ENCODE measurements around the gene BRAF.

Gene BRAF

DNA sequence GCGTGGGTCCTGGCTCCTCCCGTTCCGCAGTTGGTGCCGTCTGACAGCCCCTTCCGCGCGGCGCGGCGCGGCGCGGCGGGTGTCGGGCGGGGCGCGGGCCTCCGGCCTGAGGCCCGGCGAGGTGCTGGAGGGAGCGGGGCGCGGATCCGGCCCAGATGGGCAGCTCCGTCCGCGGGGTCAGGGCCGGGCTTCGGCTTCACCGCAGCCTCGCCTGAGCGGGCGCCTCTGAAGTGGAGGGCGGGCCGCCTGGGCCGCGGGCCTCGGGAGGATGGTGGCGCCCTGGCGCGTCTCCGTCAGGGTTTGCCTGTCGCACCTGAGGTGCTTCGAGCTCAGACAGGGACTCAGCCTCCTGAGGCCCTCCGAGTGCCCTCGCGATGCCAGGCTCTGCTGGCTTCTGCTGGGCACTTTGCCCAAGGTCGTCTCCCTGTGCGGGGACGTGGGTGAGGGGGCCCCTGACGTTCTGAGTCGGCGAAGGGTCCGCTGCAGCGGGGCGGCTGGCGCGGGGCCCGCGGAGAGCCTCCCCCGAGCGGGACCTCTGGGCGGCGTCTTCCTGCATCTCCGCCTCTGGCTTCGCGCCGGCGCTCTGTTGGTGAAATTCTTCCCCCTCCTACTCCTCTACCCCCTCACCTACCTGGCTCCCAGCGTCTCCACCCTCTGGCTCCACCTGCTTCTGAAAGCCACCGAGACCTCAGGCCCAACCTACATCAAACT, 251.5 kb downstream of the BRAF start:
- TF ChIP-seq TAF1 (IDR thresholded peaks at IDR 0.05; ENCODE audit: low read depth) (0 out of 2 replicates have a peak, but pooled peaks have one; percentile 39), MAX (IDR thresholded peaks at IDR 0.05) (peak; percentile 54), EP300 (IDR thresholded peaks at IDR 0.05; ENCODE audit: borderline replicate concordance) (0 out of 2 replicates have a peak, but pooled peaks have one; percentile 19), YY1 (IDR thresholded peaks at IDR 0.05; ENCODE audit: low read depth) (no peak), ZBTB7A (IDR thresholded peaks at IDR 0.05; ENCODE audit: low read depth) (peak; percentile 65)

- TF ChIP-seq TCF12 (IDR thresholded peaks at IDR 0.05; ENCODE audit: low read depth) (no peak), CEBPB (IDR thresholded peaks at IDR 0.05) (no peak), TAF1 (IDR thresholded peaks at IDR 0.05; ENCODE audit: low read depth) (0 out of 2 replicates have a peak, but pooled peaks have one; percentile 16)
Observed at GRCh38 chr7:140672382-140673062, 252.2 kb downstream of the BRAF start, which contains the start of gene ADCK2. Gene ADCK2, plus strand, starts transcription at chr7:140672945. Its CDS starts 386 bp downstream, at chr7:140673331.

GRCh38 chr7:140671966-140672365, 252.8 kb downstream of the BRAF start:
- no peak for TF ChIP-seq TAF1 (IDR thresholded peaks at IDR 0.05; ENCODE audit: low read depth)
- TF ChIP-seq NFIC (IDR thresholded peaks at IDR 0.05), result no peak
- no peak for TF ChIP-seq CREB1 (IDR thresholded peaks at IDR 0.05; ENCODE audit: low read depth)
- TF ChIP-seq, protein P1, sequence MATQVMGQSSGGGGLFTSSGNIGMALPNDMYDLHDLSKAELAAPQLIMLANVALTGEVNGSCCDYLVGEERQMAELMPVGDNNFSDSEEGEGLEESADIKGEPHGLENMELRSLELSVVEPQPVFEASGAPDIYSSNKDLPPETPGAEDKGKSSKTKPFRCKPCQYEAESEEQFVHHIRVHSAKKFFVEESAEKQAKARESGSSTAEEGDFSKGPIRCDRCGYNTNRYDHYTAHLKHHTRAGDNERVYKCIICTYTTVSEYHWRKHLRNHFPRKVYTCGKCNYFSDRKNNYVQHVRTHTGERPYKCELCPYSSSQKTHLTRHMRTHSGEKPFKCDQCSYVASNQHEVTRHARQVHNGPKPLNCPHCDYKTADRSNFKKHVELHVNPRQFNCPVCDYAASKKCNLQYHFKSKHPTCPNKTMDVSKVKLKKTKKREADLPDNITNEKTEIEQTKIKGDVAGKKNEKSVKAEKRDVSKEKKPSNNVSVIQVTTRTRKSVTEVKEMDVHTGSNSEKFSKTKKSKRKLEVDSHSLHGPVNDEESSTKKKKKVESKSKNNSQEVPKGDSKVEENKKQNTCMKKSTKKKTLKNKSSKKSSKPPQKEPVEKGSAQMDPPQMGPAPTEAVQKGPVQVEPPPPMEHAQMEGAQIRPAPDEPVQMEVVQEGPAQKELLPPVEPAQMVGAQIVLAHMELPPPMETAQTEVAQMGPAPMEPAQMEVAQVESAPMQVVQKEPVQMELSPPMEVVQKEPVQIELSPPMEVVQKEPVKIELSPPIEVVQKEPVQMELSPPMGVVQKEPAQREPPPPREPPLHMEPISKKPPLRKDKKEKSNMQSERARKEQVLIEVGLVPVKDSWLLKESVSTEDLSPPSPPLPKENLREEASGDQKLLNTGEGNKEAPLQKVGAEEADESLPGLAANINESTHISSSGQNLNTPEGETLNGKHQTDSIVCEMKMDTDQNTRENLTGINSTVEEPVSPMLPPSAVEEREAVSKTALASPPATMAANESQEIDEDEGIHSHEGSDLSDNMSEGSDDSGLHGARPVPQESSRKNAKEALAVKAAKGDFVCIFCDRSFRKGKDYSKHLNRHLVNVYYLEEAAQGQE (IDR thresholded peaks at IDR 0.05; ENCODE audit: low read depth), result no peak
- no peak for TF ChIP-seq EGR1 (IDR thresholded peaks at IDR 0.05)
- no peak for TF ChIP-seq YY1 (IDR thresholded peaks at IDR 0.05; ENCODE audit: low read depth)
- TF ChIP-seq EP300 (IDR thresholded peaks at IDR 0.05; ENCODE audit: borderline replicate concordance), result no peak
- no peak for TF ChIP-seq FOXM1 (IDR thresholded peaks at IDR 0.05; ENCODE audit: borderline replicate concordance, low read depth)
- no peak for TF ChIP-seq TCF12 (IDR thresholded peaks at IDR 0.05; ENCODE audit: low read depth)
- no peak for TF ChIP-seq CEBPB (IDR thresholded peaks at IDR 0.05)
- no peak for TF ChIP-seq ZBTB7A (IDR thresholded peaks at IDR 0.05; ENCODE audit: low read depth)
- no peak for TF ChIP-seq USF1 (IDR thresholded peaks at IDR 0.05)
- TF ChIP-seq TEAD4 (IDR thresholded peaks at IDR 0.05), result no peak
- no peak for TF ChIP-seq RAD21 (IDR thresholded peaks at IDR 0.05; ENCODE audit: low read depth)
- no peak for TF ChIP-seq MAX (IDR thresholded peaks at IDR 0.05)

DNA sequence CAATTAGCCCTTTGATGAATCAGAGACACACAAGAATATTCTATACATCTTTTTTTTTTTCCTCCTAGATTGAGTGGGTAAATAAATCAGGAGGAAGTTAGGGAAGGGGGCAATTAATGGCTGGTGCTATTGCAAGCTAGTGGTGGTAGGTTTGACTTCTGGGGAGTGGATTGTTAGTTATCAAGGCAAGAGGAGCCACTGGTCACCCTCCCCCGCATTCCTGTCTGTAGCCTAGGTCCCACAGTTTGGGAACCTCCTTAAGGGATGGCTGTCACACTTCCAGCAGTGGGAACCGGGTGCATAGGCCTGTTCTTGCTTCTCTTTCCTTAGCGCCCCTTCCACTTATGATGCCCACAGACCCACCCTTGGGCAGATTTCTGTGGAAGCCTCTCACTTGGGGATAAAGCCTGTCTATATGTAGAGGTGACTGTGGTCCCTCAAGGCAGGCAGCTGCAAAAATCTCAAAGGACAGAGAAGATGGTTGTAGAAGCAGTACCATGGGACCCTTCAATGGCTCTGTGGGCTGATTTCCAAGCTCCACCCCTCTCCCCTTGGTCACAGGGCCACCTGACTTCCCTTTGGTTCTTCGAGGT, 254.3 kb downstream of the BRAF start:
- TF ChIP-seq TAF1 (IDR thresholded peaks at IDR 0.05; ENCODE audit: low read depth) (no peak), EGR1 (IDR thresholded peaks at IDR 0.05) (no peak), USF1 (IDR thresholded peaks at IDR 0.05) (no peak), NFIC (IDR thresholded peaks at IDR 0.05) (no peak), YY1 (IDR thresholded peaks at IDR 0.05; ENCODE audit: low read depth) (no peak), FOXM1 (IDR thresholded peaks at IDR 0.05; ENCODE audit: borderline replicate concordance, low read depth) (no peak), CEBPB (IDR thresholded peaks at IDR 0.05) (no peak), MAX (IDR thresholded peaks at IDR 0.05) (no peak), TCF12 (IDR thresholded peaks at IDR 0.05; ENCODE audit: low read depth) (no peak), RAD21 (IDR thresholded peaks at IDR 0.05; ENCODE audit: low read depth) (no peak), EP300 (IDR thresholded peaks at IDR 0.05; ENCODE audit: borderline replicate concordance) (no peak), TEAD4 (IDR thresholded peaks at IDR 0.05) (no peak), ZBTB7A (IDR thresholded peaks at IDR 0.05; ENCODE audit: low read depth) (no peak), CREB1 (IDR thresholded peaks at IDR 0.05; ENCODE audit: low read depth) (no peak)
- TF ChIP-seq, protein P1 (IDR thresholded peaks at IDR 0.05; ENCODE audit: low read depth), result no peak

GRCh38 chr7:140669352-140669751, 255.4 kb downstream of the BRAF start:
- TF ChIP-seq MAX (IDR thresholded peaks at IDR 0.05) (no peak), NFIC (IDR thresholded peaks at IDR 0.05) (no peak)

Measured in Ishikawa (cell line).